Activated CD8-positive, alpha-beta T cell treated with anti-CD3 and anti-CD28 coated beads, Interleukin-2, amount 10 ng/mL, durations not matched to agents 7 days and 5 days (primary cell): ENCODE results near the gene LPAR1. TPM values are rescaled to one million over a fixed set of nuclear protein-coding genes. Genes with fewer than 3 reads are reported as not detected.

Source experiments
- ATAC-seq: fragments of 150-1000 bp; cut with Tn5 transposase; one replicate; pipeline ENCODE4 v1.10.0; 2021; ENCODE audit warnings: moderate library complexity
- CTCF ChIA-PET: fragments of 350-600 bp; sonication (Branson Sonifier 250); formaldehyde crosslinking; loops from one replicate; lab custom pipeline; 2021; ENCODE audit warnings: antibody characterized with exemption; lab: Charles Lee
- POLR2A ChIA-PET: fragments of 350-600 bp; sonication (Branson Sonifier 250); formaldehyde crosslinking; loops from one replicate; lab custom pipeline; 2021; ENCODE audit warnings: antibody characterized with exemption; lab: Charles Lee
- DNase-seq: peaks from one replicate; pipeline ENCODE4 v3.0.0-alpha.2; 2020
- H3K27ac Mint-ChIP-seq: one replicate; pipeline ENCODE4 v1.8.0; 2021; ENCODE audit warnings: mild to moderate bottlenecking, mixed read lengths
- H3K27me3 Mint-ChIP-seq: one replicate; pipeline ENCODE4 v1.8.0; 2021; ENCODE audit warnings: low read depth, mixed read lengths
- H3K36me3 Mint-ChIP-seq: one replicate; pipeline ENCODE4 v1.8.0; 2021; ENCODE audit warnings: low read depth, mixed read lengths
- H3K4me1 Mint-ChIP-seq: one replicate; pipeline ENCODE4 v1.8.0; 2021; ENCODE audit warnings: low read depth, mixed read lengths
- H3K4me3 Mint-ChIP-seq: one replicate; pipeline ENCODE4 v1.8.0; 2021; ENCODE audit warnings: mild to moderate bottlenecking, mixed read lengths
- H3K9me3 Mint-ChIP-seq: one replicate; pipeline ENCODE4 v1.8.0; 2022; ENCODE audit warnings: mixed read lengths; ENCODE audit not compliant: insufficient read depth
- total RNA-seq, 2 experiments: library from RNA; stranded (reverse); gene quantifications; one replicate each; pipeline ENCODE4 v1.2.3, GENCODE V29; 2021

Gene LPAR1
- total RNA-seq, 2 experiments from 2014 or later = not detected

GRCh38 chr9:110939047-110939446, 99.2 kb downstream of the LPAR1 start:
- no peaks in the 10 kb centered on the region for H3K4me1 Mint-ChIP-seq
- no peaks in the 10 kb centered on the region for H3K9me3 Mint-ChIP-seq
- H3K36me3 Mint-ChIP-seq = no peaks in the 10 kb centered on the region
- no peak overlapping the region for H3K27ac Mint-ChIP-seq
- POLR2A ChIA-PET = no interaction called here
- CTCF ChIA-PET = no interaction called here
- DNase-seq (no peak), ATAC-seq (no peak)
- H3K4me3 Mint-ChIP-seq = no peak overlapping the region
- no peaks in the 10 kb centered on the region for H3K27me3 Mint-ChIP-seq

DNA sequence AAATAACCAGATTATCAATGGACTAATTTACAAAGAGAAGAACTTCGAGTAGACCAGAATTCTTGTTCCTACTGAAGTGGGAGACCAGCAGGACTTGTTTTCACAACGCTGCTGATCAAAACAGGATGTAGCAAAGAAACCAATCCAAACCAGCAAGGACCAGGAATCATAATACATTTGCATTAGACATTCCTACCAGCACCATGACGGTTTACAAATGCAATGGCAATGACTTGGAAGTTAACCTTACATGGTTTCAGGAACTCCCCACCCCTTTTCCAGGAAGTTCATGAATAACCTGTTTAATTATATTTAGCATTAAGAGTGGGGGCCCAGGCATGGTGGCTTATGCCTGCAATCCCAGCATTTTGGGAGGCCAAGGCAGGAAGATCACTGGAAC, 100.0 kb downstream of the LPAR1 start:
- no peak for ATAC-seq
- Mint-ChIP-seq H3K27me3 (no peaks in the 10 kb centered on the region), H3K4me3 (no peak overlapping the region), H3K4me1 (peaks cover 6% of the 10 kb centered on the region), H3K9me3 (no peaks in the 10 kb centered on the region), H3K36me3 (no peaks in the 10 kb centered on the region), H3K27ac (no peak overlapping the region)
- no peak for DNase-seq
- ChIA-PET CTCF (no interaction called here), POLR2A (no interaction called here)

DNA sequence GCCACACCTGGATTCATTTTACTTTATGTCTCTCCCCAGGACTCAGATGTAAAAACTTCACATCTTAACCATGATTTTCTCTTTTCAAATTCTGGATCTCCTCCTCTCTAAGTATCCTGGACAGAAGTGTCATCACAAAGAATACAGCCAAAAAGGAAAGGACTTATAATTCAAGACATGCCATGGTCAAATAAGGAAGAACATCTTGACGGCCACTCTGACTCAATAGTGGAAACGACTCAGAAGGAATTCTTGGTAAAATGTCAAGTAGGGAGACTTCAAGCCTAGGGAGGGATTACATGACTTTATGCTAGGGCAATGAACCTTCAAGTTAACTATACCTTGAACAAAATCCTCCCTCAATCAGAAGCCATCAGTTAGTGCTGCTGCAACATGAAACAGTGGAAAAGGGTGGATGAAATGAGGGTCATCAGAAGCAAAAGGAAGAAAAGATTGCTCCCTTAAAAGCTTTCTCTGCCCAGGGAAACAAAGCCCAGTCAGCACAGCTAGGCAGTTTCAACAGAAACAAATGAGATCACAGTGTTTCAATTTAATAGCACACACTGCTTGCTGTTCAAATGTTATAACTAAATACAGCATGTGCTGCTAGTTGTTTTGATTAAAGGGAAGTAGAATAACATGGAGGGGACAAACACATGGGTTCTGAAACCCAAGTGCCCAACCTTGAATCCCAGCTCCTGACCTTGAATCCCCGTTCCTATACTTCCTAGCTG, 101.4 kb downstream of the LPAR1 start:
- H3K9me3 Mint-ChIP-seq = no peaks in the 10 kb centered on the region
- no peak overlapping the region for H3K4me3 Mint-ChIP-seq
- H3K27ac Mint-ChIP-seq = no peak overlapping the region
- DNase-seq = no peak
- POLR2A ChIA-PET = no interaction called here
- no peaks in the 10 kb centered on the region for H3K27me3 Mint-ChIP-seq
- CTCF ChIA-PET = no interaction called here
- ATAC-seq = no peak
- H3K36me3 Mint-ChIP-seq = no peaks in the 10 kb centered on the region
- H3K4me1 Mint-ChIP-seq = peaks cover 6% of the 10 kb centered on the region

DNA sequence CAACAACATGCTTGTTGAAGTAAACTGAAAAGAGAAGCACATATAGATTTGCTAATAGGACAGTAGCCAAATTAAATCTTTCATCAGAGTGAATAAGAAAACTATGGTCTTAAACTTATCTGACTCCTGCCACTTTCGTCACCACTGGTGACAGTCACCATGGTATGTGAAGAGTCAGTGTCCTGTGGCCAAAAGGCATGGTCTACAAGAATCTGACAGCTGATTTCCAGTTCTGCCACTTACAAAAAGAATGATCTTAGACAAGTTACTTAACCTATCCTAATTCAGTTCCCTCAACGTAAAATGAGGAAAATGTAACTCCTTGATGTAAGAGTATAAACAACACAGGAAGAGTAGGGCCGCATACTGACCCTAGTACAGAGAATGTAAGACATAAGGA, 102.0 kb downstream of the LPAR1 start:
- POLR2A ChIA-PET = no interaction called here
- no peak overlapping the region for H3K27ac Mint-ChIP-seq

DNA sequence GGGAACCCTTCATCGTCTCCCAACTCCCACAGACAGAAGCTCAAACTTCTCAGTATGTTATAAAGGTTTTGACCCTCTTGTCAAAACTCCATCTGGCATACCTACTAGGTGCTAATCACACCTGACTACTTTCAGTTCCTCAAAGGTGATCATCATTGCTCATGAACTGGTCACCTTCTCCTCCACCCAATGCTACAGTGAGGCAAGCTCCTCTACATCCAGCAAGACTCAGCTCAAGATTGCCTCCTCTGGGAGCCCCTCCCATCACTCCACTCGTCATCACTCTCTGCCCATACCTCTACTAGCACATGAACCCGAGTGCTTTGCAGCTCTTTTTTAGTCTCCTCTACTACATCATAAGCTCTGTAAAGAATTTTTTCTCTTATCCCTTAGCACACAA, 102.4 kb downstream of the LPAR1 start:
- CTCF ChIA-PET = no interaction called here
- H3K36me3 Mint-ChIP-seq = no peaks in the 10 kb centered on the region
- no peaks in the 10 kb centered on the region for H3K27me3 Mint-ChIP-seq
- no peaks in the 10 kb centered on the region for H3K9me3 Mint-ChIP-seq
- peaks cover 6% of the 10 kb centered on the region for H3K4me1 Mint-ChIP-seq
- ATAC-seq (no peak), DNase-seq (no peak)
- POLR2A ChIA-PET = no interaction called here
- H3K27ac Mint-ChIP-seq = no peak overlapping the region
- H3K4me3 Mint-ChIP-seq = no peak overlapping the region

More for the DNA sequence above, 102.0 kb downstream of the LPAR1 start:
- no peaks in the 10 kb centered on the region for H3K36me3 Mint-ChIP-seq
- H3K27me3 Mint-ChIP-seq = no peaks in the 10 kb centered on the region
- no peak for ATAC-seq
- H3K9me3 Mint-ChIP-seq = no peaks in the 10 kb centered on the region
- no peak for DNase-seq
- H3K4me1 Mint-ChIP-seq = peaks cover 6% of the 10 kb centered on the region
- H3K4me3 Mint-ChIP-seq = no peak overlapping the region
- CTCF ChIA-PET = no interaction called here

DNA sequence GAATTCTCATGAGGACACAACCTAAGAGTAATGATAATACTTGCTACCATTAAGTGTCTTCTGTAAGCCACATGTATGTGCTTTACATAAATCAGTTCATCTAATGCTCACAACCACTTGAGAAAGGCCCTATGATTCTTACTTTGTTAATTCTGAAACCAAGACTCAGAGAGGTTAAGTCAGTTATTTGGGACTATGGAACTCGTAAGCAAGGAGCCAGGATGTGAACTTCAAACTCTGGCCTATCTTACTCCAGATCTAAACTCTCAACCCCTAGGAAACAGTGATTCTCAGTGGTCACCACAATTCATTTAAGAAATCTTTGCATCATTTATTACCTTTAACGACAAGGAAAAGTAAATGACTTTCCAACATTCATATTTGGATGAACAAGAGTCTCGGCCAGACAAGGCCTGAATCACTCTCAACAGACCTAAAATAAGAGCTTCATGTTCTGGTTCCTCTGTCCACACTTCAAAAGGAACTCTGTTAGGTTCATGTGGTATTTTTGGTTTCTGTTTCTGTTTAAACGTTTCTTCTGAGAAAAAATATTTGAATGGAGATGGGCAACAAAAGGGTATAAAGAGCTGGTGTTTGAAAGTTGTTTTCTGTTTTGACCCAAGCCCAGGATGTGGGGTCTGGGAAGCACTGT, 104.8 kb downstream of the LPAR1 start:
- Mint-ChIP-seq H3K27ac (no peak overlapping the region), H3K36me3 (no peaks in the 10 kb centered on the region), H3K27me3 (no peaks in the 10 kb centered on the region)

DNA sequence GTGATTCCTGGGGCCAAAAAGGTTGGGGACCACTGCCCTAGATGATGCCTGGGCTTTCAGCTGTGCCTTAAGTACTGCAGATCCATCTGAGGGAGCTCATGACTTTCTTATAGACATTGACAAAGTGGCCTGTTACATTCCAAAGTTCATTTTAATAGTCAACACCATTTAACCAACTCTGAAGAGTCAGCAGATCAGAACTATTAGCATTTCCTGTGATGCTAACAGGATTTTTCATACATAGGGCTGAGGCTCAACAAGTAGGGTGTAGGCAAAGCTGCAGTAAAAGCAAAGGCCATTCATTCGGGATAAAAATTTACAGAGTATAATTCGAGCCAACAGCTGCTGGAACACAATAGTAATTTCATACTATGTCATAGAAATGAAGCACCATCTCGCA, 105.4 kb downstream of the LPAR1 start:
- Mint-ChIP-seq H3K4me3 (no peak overlapping the region), H3K9me3 (no peaks in the 10 kb centered on the region), H3K27me3 (no peaks in the 10 kb centered on the region), H3K4me1 (peaks cover 6% of the 10 kb centered on the region), H3K36me3 (no peaks in the 10 kb centered on the region), H3K27ac (no peak overlapping the region)
- no peak for ATAC-seq
- CTCF ChIA-PET = no interaction called here
- DNase-seq = no peak
- POLR2A ChIA-PET = no interaction called here

More for the DNA sequence above, 104.8 kb downstream of the LPAR1 start:
- DNase-seq (no peak), ATAC-seq (no peak)
- ChIA-PET POLR2A (no interaction called here), CTCF (no interaction called here)
- Mint-ChIP-seq H3K9me3 (no peaks in the 10 kb centered on the region), H3K4me3 (no peak overlapping the region), H3K4me1 (peaks cover 6% of the 10 kb centered on the region)

GRCh38 chr9:110928599-110928998, 109.7 kb downstream of the LPAR1 start:
- CTCF ChIA-PET = no interaction called here
- DNase-seq = no peak
- H3K4me1 Mint-ChIP-seq = peaks cover 3% of the 10 kb centered on the region
- no peaks in the 10 kb centered on the region for H3K9me3 Mint-ChIP-seq
- POLR2A ChIA-PET = no interaction called here
- H3K36me3 Mint-ChIP-seq = no peaks in the 10 kb centered on the region
- no peaks in the 10 kb centered on the region for H3K27me3 Mint-ChIP-seq
- no peak for ATAC-seq
- H3K27ac Mint-ChIP-seq = no peak overlapping the region
- H3K4me3 Mint-ChIP-seq = no peak overlapping the region

GRCh38 chr9:110926828-110927487, 111.3 kb downstream of the LPAR1 start:
- no peaks in the 10 kb centered on the region for H3K27me3 Mint-ChIP-seq
- no peak for ATAC-seq
- POLR2A ChIA-PET = no interaction called here
- CTCF ChIA-PET = no interaction called here
- no peak for DNase-seq
- no peak overlapping the region for H3K4me3 Mint-ChIP-seq
- H3K36me3 Mint-ChIP-seq = no peaks in the 10 kb centered on the region
- H3K9me3 Mint-ChIP-seq = no peaks in the 10 kb centered on the region
- H3K27ac Mint-ChIP-seq = no peak overlapping the region
- no peaks in the 10 kb centered on the region for H3K4me1 Mint-ChIP-seq

GRCh38 chr9:110923601-110924000, 114.7 kb downstream of the LPAR1 start:
- no peak for DNase-seq
- no peak overlapping the region for H3K27ac Mint-ChIP-seq
- no peak for ATAC-seq
- POLR2A ChIA-PET = no interaction called here
- H3K27me3 Mint-ChIP-seq = no peaks in the 10 kb centered on the region
- H3K36me3 Mint-ChIP-seq = no peaks in the 10 kb centered on the region
- no peaks in the 10 kb centered on the region for H3K9me3 Mint-ChIP-seq
- no peaks in the 10 kb centered on the region for H3K4me1 Mint-ChIP-seq
- CTCF ChIA-PET = no interaction called here
- H3K4me3 Mint-ChIP-seq = no peak overlapping the region

- no peaks in the 10 kb centered on the region for H3K9me3 Mint-ChIP-seq
- H3K4me1 Mint-ChIP-seq = no peaks in the 10 kb centered on the region
- no peaks in the 10 kb centered on the region for H3K36me3 Mint-ChIP-seq
- DNase-seq (no peak), ATAC-seq (no peak)
- no peak overlapping the region for H3K4me3 Mint-ChIP-seq
- POLR2A ChIA-PET = no interaction called here
- no peak overlapping the region for H3K27ac Mint-ChIP-seq
- H3K27me3 Mint-ChIP-seq = no peaks in the 10 kb centered on the region
- CTCF ChIA-PET = no interaction called here
Measured at GRCh38 chr9:110922145-110922544, 116.1 kb downstream of the LPAR1 start.

DNA sequence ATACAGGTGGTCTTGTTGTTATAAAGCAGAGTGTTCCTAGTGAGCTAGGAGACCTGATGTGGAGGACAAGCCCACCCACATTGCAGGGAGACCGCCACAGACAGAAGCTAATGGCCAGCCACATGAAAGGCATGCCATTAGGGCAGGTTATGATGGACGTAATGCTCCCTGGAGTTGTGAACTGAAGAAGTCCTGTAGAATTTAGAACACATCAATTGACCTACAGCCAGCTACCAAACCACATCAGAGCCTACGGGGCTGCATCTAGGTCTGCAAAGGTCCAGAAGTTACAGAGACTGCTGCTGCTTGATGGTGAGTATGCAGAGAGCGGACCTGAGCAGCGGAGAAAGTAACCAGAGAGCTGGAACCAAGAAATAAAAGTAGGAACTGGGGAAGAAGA, 116.6 kb downstream of the LPAR1 start:
- CTCF ChIA-PET = no interaction called here
- Mint-ChIP-seq H3K4me3 (no peak overlapping the region), H3K36me3 (no peaks in the 10 kb centered on the region), H3K9me3 (no peaks in the 10 kb centered on the region), H3K27ac (no peak overlapping the region), H3K27me3 (no peaks in the 10 kb centered on the region), H3K4me1 (no peaks in the 10 kb centered on the region)
- POLR2A ChIA-PET = no interaction called here
- no peak for ATAC-seq
- no peak for DNase-seq
